K562 (cell line): ENCODE results near the gene ZCCHC8. TPM values are rescaled to one million over a fixed set of nuclear protein-coding genes. Genes with fewer than 3 reads are reported as not detected.

Source experiments
- ELF2 ChIP-seq: fragments of 250-450 bp; sonication (Bioruptor Pico); IDR thresholded peaks from 2 replicates; pipeline ENCODE4 v1.5.0; 2021; ENCODE audit warnings: mild to moderate bottlenecking
- GATAD2B ChIP-seq: fragments of 450-650 bp; IDR thresholded peaks from 2 replicates; pipeline ENCODE4 v1.6.1; 2017; ENCODE audit warnings: mild to moderate bottlenecking, borderline replicate concordance
- HBP1 ChIP-seq: fragments of 450-650 bp; formaldehyde crosslinking; IDR thresholded peaks from 2 replicates; pipeline ENCODE4 v1.4.0; 2022; ENCODE audit warnings: missing genetic modification characterization
- MXI1 ChIP-seq: IDR thresholded peaks from 2 replicates; pipeline ENCODE4 v1.6.1; 2011; ENCODE audit warnings: low read depth, mild to moderate bottlenecking, improper control_type of control experiment, low read length
- MYBL2 ChIP-seq, 2 experiments: fragments of 450-650 bp in 1 of 2; sonication (generic) in 1 of 2; formaldehyde crosslinking in 1 of 2; IDR thresholded peaks; 2 replicates each; pipeline versions ENCODE4 v1.6.1 to v1.8.1; 2017 to 2022; ENCODE audit warnings: borderline replicate concordance in 1 of 2, inconsistent platforms in 1 of 2, low read depth in 1 of 2, mild to moderate bottlenecking in 1 of 2, missing genetic modification reagents in 1 of 2, moderate library complexity in 1 of 2
- MYNN ChIP-seq, 2 experiments: sonication (generic); formaldehyde crosslinking in 1 of 2; IDR thresholded peaks; 2 replicates each; pipeline versions ENCODE4 v1.5.0 to v1.6.1; 2016 to 2020; ENCODE audit warnings: antibody characterized with exemption in 1 of 2, missing genetic modification reagents in 1 of 2
- NFIC ChIP-seq: fragments of 450-650 bp; IDR thresholded peaks from 2 replicates; pipeline ENCODE4 v1.6.1; 2017; ENCODE audit warnings: mild to moderate bottlenecking, inconsistent platforms
- RFX5 ChIP-seq: IDR thresholded peaks from 2 replicates; pipeline ENCODE4 v1.6.1; 2011; ENCODE audit warnings: low read depth, mild to moderate bottlenecking, improper control_type of control experiment, low read length
- SAFB ChIP-seq: fragments of 200-400 bp; formaldehyde crosslinking; IDR thresholded peaks from 2 replicates; pipeline ENCODE4 v1.6.1; 2017; ENCODE audit warnings: low read depth, low read length, borderline replicate concordance
- SIN3B ChIP-seq: fragments of 450-650 bp; IDR thresholded peaks from 2 replicates; pipeline ENCODE4 v1.6.1; 2017; ENCODE audit warnings: low read depth, mild to moderate bottlenecking, moderate library complexity
- SMAD3 ChIP-seq: fragments of 450-650 bp; formaldehyde crosslinking; conservative IDR thresholded peaks from 2 replicates; pipeline ENCODE4 v1.4.0; 2020; ENCODE audit warnings: mild to moderate bottlenecking
- TBL1XR1 ChIP-seq, 2 experiments: IDR thresholded peaks; 2 replicates each; pipeline ENCODE4 v1.6.1; 2012; ENCODE audit warnings: improper control_type of control experiment in 2 of 2, low read length in 2 of 2, mild to moderate bottlenecking in 1 of 2
- TBP ChIP-seq: optimal IDR thresholded peaks from 2 replicates; pipeline ENCODE3; 2011; ENCODE audit warnings: low read depth, low read length, improper control_type of control experiment
- TRIM28 ChIP-seq: fragments of 450-650 bp; IDR thresholded peaks from 2 replicates; pipeline ENCODE4 v1.6.1; 2017
- ZHX1 ChIP-seq: fragments of 150-350 bp; conservative IDR thresholded peaks from 2 replicates; pipeline ENCODE4 v1.6.1; 2014; ENCODE audit warnings: low read length
- ZNF354B ChIP-seq: fragments of 250-450 bp; sonication (Bioruptor Pico); IDR thresholded peaks from 2 replicates; pipeline ENCODE4 v1.4.0; 2020
- polyA plus RNA-seq, 8 experiments: library from polyadenylated mRNA; depleted of rRNA in 4 of 8; stranded (reverse) in 5 of 8; unstranded in 3 of 8; fragments of >200 nt; fragmentation: Nextera tagmentation in 2 of 8; fragmentation: Illumina TruSeq in 1 of 8; extraction: Ambion mirVana in 2 of 8; extraction: Trizol in 1 of 8; gene quantifications; 2 replicates each; pipeline versions ENCODE4 v1.2.1 to v1.2.3, GENCODE V29; 2011 to 2014; ENCODE audit warnings: inconsistent platforms in 1 of 8, missing spikeins in 1 of 8
- total RNA-seq, 7 experiments: library from RNA; depleted of rRNA in 6 of 7; stranded (reverse); fragments of >200 nt in 6 of 7; fragmentation: Illumina TruSeq in 2 of 7; extraction: Trizol in 2 of 7; gene quantifications; 2 replicates each; pipeline versions ENCODE4 v1.2.1 to v1.2.3, GENCODE V29; 2011 to 2021; ENCODE audit warnings: low replicate concordance in 1 of 7
- TF ChIP-seq, protein P1 (sequence below): sonication (generic); formaldehyde crosslinking; IDR thresholded peaks from 2 replicates; pipeline ENCODE4 v1.8.0; 2022; ENCODE audit warnings: mild to moderate bottlenecking, missing genetic modification reagents

The ZCCHC8 gene
- total and polyA plus RNA-seq, 9 of the 15 experiments (the other 6 are each of a cell fraction or from before 2014, with no cell fraction given) = 14.8 to 50.9 (median 34.1) TPM

- TF ChIP-seq ZNF354B (CRISPR knock-in tag) = 0 out of 2 replicates have a peak, but pooled peaks have one; percentile 13
- TF ChIP-seq MYBL2 (IDR thresholded peaks at IDR 0.05; ENCODE audit: low read depth) = no peak; the same call in 1 of the 2 replicates
- no peak for TF ChIP-seq MYBL2 (CRISPR knock-in tag; IDR thresholded peaks at IDR 0.05; ENCODE audit: borderline replicate concordance)
- TF ChIP-seq SAFB = no peak
- peak; percentile 82 for TF ChIP-seq HBP1
- peak; percentile 39 for TF ChIP-seq NFIC
- peak; percentile 12; the same call in 1 of the 2 replicates for TF ChIP-seq TRIM28
- TF ChIP-seq SMAD3 (CRISPR knock-in tag) = peak; percentile 69; the same call in 1 of the 2 replicates
- peak; percentile 96 for TF ChIP-seq TBP
- TF ChIP-seq ZHX1 = peak; percentile 72
- TF ChIP-seq MXI1 = peak; percentile 72
- TF ChIP-seq GATAD2B = no peak
- peak; percentile 96 for TF ChIP-seq SIN3B
- TF ChIP-seq TBL1XR1 (IDR thresholded peaks at IDR 0.05; ENCODE audit: low read length in 2 of 2) = peak; percentile 24 to 65; a peak in 2 of 4 replicates
- TF ChIP-seq MYNN (IDR thresholded peaks at IDR 0.05) = peak; percentile 30; the same call in 1 of the 2 replicates
- no peak for TF ChIP-seq MYNN (CRISPR knock-in tag; IDR thresholded peaks at IDR 0.05)
- TF ChIP-seq, protein P1, sequence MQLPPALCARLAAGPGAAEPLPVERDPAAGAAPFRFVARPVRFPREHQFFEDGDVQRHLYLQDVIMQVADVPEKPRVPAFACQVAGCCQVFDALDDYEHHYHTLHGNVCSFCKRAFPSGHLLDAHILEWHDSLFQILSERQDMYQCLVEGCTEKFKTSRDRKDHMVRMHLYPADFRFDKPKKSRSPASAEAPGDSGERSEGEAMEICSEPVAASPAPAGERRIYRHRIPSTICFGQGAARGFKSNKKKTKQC = no peak; the same call in 1 of the 2 replicates
- peak; percentile 83; the same call in 1 of the 2 replicates for TF ChIP-seq ELF2 (CRISPR knock-in tag)
- TF ChIP-seq RFX5 = no peak
These were observed 26.1 kb upstream of the ZCCHC8 start, which contains the start of the genes KNTC1 and RSRC2 (continued) for GRCh38 chr12:122526683-122527477.
